ENCODE data around the gene MGAT4A.
"Not testable (repeated sequence)": the region's sequence is repeated elsewhere in the genome, so short reads cannot be mapped to it uniquely, and the experiment has no call there.

Gene MGAT4A

DNA sequence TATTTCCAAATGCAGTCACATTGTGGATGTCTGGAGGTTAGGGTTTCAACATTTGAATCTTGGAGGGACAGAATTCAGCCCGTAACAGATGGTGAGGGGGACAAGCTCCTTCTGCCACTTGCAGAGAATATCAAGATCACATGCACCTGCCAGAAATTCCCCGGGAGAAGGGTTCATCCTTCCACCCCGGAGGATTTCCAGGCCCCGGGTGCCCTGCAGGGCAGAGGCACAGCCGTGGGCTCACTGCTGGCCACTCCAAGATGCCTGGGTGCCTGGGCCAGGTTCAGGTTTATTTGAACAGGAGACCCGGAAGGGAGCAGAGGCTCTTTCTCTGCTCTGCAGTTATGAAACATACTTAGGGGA is 38.2 kb upstream of the MGAT4A start:
- Mint-ChIP-seq H3K36me3 (peaks cover 24% of the 10 kb centered on the region), H3K27ac (peak overlapping the region; percentile 70), H3K27me3 (no peaks in the 10 kb centered on the region), H3K9me3 (no peaks in the 10 kb centered on the region), H3K4me3 (peak overlapping the region; percentile 31), H3K4me1 (peaks cover 86% of the 10 kb centered on the region)
- CTCF ChIA-PET, result interaction anchor here (5.6 kb wide), 1 partner anchor 38 kb away, joined by 38 read pairs; the partner anchor contains the start of gene MGAT4A
- DNase-seq, result no peak

DNA sequence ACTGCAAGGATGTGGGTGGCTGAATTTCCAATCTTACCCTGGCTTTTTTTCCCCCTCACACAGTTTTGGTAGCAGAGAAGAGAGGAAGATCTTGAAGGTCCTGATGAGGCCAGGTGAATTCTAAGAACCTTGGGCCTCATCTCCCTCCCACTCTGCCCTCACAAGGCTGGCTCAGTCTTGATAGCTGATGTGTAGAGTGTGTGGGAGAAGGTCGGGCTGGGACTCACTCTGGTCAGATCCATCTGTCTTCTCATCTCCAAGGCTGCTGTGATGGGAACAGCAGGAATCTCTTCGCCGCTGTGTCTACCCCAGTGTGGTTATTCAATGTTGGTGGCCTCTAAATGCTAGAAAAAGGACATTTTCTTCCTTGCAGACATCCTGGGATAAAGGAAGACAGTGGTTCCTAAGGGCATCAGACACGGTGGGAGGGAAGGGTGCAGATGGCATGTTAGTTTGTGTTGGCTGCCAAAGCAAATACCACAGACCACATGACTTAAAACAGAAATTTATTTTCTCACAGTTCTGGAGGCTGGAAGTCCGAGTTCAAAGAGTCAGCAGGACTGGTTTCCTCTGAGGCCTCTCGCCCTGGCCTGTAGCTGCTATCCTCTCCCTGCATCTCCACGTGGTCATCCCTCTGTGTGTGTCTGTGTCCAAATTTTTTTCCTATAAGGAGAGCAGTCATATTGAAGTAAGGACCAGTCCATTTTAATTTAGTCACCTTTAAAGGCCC is 37.6 kb upstream of the MGAT4A start:
- Mint-ChIP-seq H3K4me1 (peaks cover 86% of the 10 kb centered on the region), H3K9me3 (no peaks in the 10 kb centered on the region), H3K27ac (peak overlapping the region; percentile 70), H3K4me3 (peak overlapping the region; percentile 31), H3K27me3 (no peaks in the 10 kb centered on the region), H3K36me3 (peaks cover 24% of the 10 kb centered on the region)
- DNase-seq, result no peak
- CTCF ChIA-PET, result interaction anchor here (1.1 to 5.6 kb wide), 2 partner anchors 18 to 38 kb away, joined by 3 to 38 read pairs; partner anchors contain the start of gene MGAT4A

DNA sequence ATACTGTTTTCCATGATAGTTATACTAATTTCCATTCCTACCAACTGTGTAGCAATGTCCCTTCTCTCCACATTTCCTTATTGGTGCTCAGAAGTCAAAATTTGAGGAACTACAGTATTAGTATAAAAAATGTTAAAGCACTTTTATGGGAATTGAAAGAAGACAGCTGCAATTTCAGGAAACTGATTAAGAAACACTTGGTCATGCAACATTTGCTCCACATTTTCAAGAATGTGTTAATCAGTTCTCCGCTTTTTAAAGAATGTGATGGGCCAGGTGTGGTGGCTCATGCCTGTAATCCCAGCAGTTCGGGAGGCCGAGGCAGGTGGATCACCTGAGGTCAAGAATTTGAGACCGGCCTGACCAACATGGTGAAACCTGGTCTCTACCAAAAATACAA is 33.6 kb upstream of the MGAT4A start:
- H3K27ac Mint-ChIP-seq, result peak overlapping the region; percentile 4
- CTCF ChIA-PET, result no interaction called here
- no peaks in the 10 kb centered on the region for H3K9me3 Mint-ChIP-seq
- H3K27me3 Mint-ChIP-seq, result no peaks in the 10 kb centered on the region
- peaks cover 86% of the 10 kb centered on the region for H3K4me1 Mint-ChIP-seq
- peaks cover 37% of the 10 kb centered on the region for H3K36me3 Mint-ChIP-seq
- H3K4me3 Mint-ChIP-seq, result no peak overlapping the region
- no peak for DNase-seq

DNA sequence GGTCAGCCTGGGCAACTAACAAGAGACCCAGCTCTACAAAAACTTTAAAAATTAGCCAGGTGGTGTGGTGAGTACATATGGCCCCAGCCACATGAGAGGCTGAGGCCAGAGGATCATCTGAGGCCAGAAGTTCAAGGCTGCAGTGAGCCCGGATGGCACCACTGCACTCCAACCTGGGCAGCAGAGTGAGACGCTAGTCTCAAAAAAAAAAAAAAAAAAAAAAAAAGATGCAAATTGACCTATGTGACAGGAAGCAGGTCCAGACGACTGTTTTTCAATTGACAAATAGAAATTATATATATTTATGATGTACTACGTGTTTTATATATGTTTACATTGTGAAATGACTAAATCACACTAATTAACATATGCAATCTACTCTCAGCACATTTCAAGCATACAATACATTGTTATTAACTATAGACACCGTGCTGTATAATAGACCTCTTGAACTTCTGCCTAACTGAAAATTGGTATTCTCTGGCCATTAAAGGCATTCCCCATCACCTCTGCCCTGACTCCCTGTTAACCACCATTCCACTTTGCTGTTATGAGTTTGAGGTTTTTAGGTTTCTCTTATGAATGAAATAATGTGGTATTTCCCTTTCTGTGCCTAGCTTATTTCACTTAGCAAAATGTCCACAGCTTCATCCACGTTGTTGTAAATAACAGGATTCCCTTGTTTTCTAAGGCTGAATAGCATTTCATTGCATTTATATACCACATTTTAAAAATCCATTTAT is 32.4 kb upstream of the MGAT4A start:
- Mint-ChIP-seq H3K27ac (no peak overlapping the region), H3K4me1 (peaks cover 86% of the 10 kb centered on the region), H3K4me3 (no peak overlapping the region), H3K9me3 (no peaks in the 10 kb centered on the region), H3K36me3 (peaks cover 34% of the 10 kb centered on the region), H3K27me3 (no peaks in the 10 kb centered on the region)
- no peak for DNase-seq
- CTCF ChIA-PET, result no interaction called here

- H3K27me3 Mint-ChIP-seq, result no peaks in the 10 kb centered on the region
- peaks cover 29% of the 10 kb centered on the region for H3K36me3 Mint-ChIP-seq
- H3K4me3 Mint-ChIP-seq, result no peak overlapping the region
- H3K9me3 Mint-ChIP-seq, result no peaks in the 10 kb centered on the region
- peaks cover 86% of the 10 kb centered on the region for H3K4me1 Mint-ChIP-seq
- DNase-seq, result no peak
- H3K27ac Mint-ChIP-seq, result peak overlapping the region; percentile 86
- CTCF ChIA-PET, result no interaction called here
Measured at GRCh38 chr2:98761909-98762308, 31.0 kb upstream of the MGAT4A start.

DNA sequence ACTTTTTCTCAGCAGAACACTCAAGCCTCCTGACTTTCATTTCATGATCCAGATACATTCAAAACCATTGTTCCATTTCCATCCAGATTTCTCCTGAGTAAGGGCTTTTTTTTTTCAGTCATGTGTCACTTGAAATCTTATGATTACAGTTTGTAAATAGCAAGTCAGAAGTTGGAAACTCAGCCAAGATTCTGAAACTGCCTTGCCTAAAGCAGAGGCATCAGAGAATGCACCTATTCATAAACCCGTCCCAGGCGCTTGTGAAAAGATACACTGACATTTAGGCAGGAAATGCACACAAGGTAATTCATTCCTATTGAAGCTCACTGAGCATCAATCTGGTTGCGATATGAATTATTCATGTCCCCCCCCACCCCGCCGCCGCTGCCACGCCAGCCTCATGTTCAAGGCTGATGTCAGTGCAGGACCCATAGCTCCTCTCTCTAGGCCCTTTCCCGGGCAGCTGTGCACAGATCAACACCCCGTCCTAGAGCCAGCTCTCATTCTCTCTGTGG is 30.4 kb upstream of the MGAT4A start:
- peaks cover 25% of the 10 kb centered on the region for H3K36me3 Mint-ChIP-seq
- H3K27me3 Mint-ChIP-seq, result no peaks in the 10 kb centered on the region
- peak overlapping the region; percentile 8 for H3K4me3 Mint-ChIP-seq
- peak; percentile 76 for DNase-seq
- CTCF ChIA-PET, result no interaction called here
- H3K9me3 Mint-ChIP-seq, result no peaks in the 10 kb centered on the region
- peak overlapping the region; percentile 86 for H3K27ac Mint-ChIP-seq
- peaks cover 80% of the 10 kb centered on the region for H3K4me1 Mint-ChIP-seq

- CTCF ChIA-PET, result interaction anchor here (0.7 to 2.2 kb wide), 2 partner anchors 31 to 77 kb away, joined by 3 to 9 read pairs; no protein-coding TSS in a partner anchor
- no peak overlapping the region for H3K4me3 Mint-ChIP-seq
- peak overlapping the region; percentile 93 for H3K27ac Mint-ChIP-seq
- DNase-seq, result no peak
- H3K36me3 Mint-ChIP-seq, result peaks cover 20% of the 10 kb centered on the region
- H3K4me1 Mint-ChIP-seq, result peaks cover 73% of the 10 kb centered on the region
- H3K27me3 Mint-ChIP-seq, result no peaks in the 10 kb centered on the region
- no peaks in the 10 kb centered on the region for H3K9me3 Mint-ChIP-seq
Measured at GRCh38 chr2:98759827-98760625, 29.1 kb upstream of the MGAT4A start.

DNA sequence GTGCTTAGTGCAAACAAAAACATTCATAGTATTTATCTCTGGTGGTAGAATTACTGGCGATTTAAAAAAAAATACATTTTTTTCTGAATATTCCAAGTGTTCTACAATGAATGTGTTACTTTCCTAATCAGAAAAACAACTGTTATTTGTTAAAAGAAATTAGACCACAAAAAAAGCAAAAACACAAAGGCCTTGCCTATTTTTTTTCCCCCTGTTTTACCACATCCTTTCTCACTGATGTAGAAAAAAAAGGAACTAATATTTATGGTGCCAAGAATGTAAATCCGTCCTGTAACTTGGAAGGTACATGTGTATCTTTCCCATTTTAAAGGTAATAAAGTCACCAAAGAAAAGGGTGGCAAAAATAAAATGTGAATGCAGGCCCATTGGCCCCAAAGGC is 28.4 kb upstream of the MGAT4A start:
- Mint-ChIP-seq H3K9me3 (no peaks in the 10 kb centered on the region), H3K27ac (peak overlapping the region; percentile 93), H3K4me1 (peaks cover 70% of the 10 kb centered on the region), H3K27me3 (no peaks in the 10 kb centered on the region), H3K36me3 (peaks cover 20% of the 10 kb centered on the region), H3K4me3 (no peak overlapping the region)
- CTCF ChIA-PET, result interaction anchor here (0.7 to 2.4 kb wide), 5 partner anchors 12 to 111 kb away, joined by 3 to 10 read pairs (median 7); no protein-coding TSS in a partner anchor
- DNase-seq, result no peak

GRCh38 chr2:98757904-98758421 is 27.0 kb upstream of the MGAT4A start:
- Mint-ChIP-seq H3K36me3 (peaks cover 23% of the 10 kb centered on the region), H3K27ac (peak overlapping the region; percentile 93), H3K4me3 (peak overlapping the region; percentile 62), H3K27me3 (no peaks in the 10 kb centered on the region), H3K4me1 (peaks cover 59% of the 10 kb centered on the region), H3K9me3 (no peaks in the 10 kb centered on the region)
- DNase-seq, result peak; percentile 71
- CTCF ChIA-PET, result interaction anchor here (0.7 to 2.4 kb wide), 8 partner anchors 13 to 109 kb away, joined by 3 to 10 read pairs (median 4); partner anchors contain the start of gene MGAT4A

DNA sequence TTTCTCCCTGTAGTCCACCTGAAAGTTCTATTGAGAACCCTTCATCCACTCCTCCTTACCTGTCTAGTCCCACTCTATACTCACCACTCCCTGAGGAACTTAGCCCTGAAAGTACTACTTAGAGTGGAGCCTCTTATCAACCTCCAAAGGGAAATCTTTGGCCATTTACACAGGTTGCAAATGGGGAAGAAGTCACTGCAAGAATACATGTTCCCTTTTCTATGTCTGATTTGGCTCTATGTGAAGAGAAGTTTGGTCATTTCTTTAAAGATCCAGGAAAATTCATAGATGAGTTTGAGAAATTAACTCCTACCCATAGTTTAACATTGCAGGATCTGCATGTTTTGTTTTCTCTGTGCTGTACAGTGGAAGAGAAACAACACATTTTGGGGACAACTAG is 22.9 kb upstream of the MGAT4A start:
- CTCF ChIA-PET, result no interaction called here
- H3K9me3 Mint-ChIP-seq, result no peaks in the 10 kb centered on the region
- peaks cover 9% of the 10 kb centered on the region for H3K36me3 Mint-ChIP-seq
- H3K27me3 Mint-ChIP-seq, result no peaks in the 10 kb centered on the region
- H3K27ac Mint-ChIP-seq, result no peak overlapping the region
- peaks cover 24% of the 10 kb centered on the region for H3K4me1 Mint-ChIP-seq
- no peak for DNase-seq
- H3K4me3 Mint-ChIP-seq, result no peak overlapping the region

GRCh38 chr2:98752711-98753110 is 21.8 kb upstream of the MGAT4A start:
- DNase-seq, H3K27ac Mint-ChIP-seq, H3K4me3 Mint-ChIP-seq, H3K27me3 Mint-ChIP-seq, H3K9me3 Mint-ChIP-seq, H3K36me3 Mint-ChIP-seq: not testable (repeated sequence)
- CTCF ChIA-PET, result interaction anchor here (0.6 to 0.9 kb wide), 2 partner anchors 17 to 85 kb away, joined by 3 to 4 read pairs; no protein-coding TSS in a partner anchor
- H3K4me1 Mint-ChIP-seq, result peaks cover 23% of the 10 kb centered on the region

DNA sequence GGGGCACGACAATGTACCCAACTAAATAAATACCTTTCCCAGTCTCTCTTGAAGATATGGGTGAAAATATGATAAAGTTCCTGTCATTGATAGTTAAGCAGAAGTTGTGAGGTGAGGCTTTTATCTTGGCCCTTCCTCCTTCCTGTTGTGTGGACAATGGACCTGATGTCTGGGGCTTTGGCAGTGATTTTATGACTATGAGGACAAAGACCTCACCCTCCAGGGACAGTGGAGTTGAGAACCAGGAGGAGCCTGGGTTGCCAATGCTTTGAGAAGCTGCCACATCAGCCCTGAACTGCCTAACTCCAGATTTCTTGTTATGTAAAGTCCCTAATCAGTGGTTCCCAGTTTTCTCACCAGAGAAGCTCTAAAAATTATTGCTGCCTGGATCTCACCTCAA is 20.8 kb upstream of the MGAT4A start:
- Mint-ChIP-seq H3K27ac (no peak overlapping the region), H3K4me1 (peaks cover 20% of the 10 kb centered on the region), H3K4me3 (no peak overlapping the region), H3K9me3 (no peaks in the 10 kb centered on the region), H3K36me3 (peaks cover 6% of the 10 kb centered on the region), H3K27me3 (no peaks in the 10 kb centered on the region)
- CTCF ChIA-PET, result interaction anchor here (0.9 kb wide), 1 partner anchor 16 kb away, joined by 4 read pairs; no protein-coding TSS in a partner anchor
- no peak for DNase-seq

DNA sequence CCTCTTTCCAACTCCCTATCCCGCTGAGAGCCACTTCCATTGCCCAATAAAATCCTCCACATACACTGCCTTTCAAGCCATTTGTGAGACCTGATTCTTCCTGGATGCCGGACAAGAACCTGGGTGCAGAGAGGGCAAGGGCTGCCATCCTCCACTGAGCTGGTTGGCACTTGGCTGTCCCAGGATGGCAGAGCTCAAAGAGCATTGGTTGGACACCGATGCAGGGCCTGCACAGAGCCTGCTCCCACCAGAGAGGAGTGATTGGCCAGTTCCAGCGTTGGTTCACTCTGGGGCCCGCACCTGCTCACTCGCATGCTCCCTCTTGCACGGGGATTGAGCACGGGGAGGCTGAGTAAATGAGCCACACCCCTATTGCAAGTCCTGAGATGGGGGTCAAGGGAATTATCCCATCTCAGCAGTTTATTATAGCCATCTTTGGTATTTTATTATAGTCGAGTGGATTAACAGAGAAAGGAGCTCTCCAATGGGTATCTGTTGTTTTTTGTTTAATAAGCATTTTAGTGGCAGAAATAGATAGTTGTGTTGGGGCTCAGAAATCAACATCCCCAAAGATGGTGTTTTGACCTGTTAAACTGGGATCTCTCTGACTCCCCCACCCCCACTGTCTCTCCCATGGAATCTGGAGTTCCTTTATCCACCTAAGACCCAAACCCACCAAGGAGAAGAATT is 19.8 kb upstream of the MGAT4A start:
- CTCF ChIA-PET, result interaction anchor here (1.0 kb wide), 1 partner anchor 17 kb away, joined by 3 read pairs; no protein-coding TSS in a partner anchor

More for the DNA sequence above, 19.8 kb upstream of the MGAT4A start:
- DNase-seq, result no peak
- peaks cover 20% of the 10 kb centered on the region for H3K4me1 Mint-ChIP-seq
- peaks cover 6% of the 10 kb centered on the region for H3K36me3 Mint-ChIP-seq
- H3K9me3 Mint-ChIP-seq, result no peaks in the 10 kb centered on the region
- no peak overlapping the region for H3K27ac Mint-ChIP-seq
- H3K4me3 Mint-ChIP-seq, result no peak overlapping the region
- no peaks in the 10 kb centered on the region for H3K27me3 Mint-ChIP-seq

All from activated naive CD4-positive, alpha-beta T cell treated with anti-CD3 and anti-CD28 coated beads, Interleukin-2, amount 10 ng/mL, durations not matched to agents 7 days and 5 days (primary cell).